RWPE2 (cell line): ENCODE measurements around the gene NIPAL4.
"Not testable (repeated sequence)": the region's sequence is repeated elsewhere in the genome, so short reads cannot be mapped to it uniquely, and the experiment has no call there.

ENCODE experiments used
- ATAC-seq: fragments of 200-7000 bp; cut with Tn5 transposase; 3 replicates; pipeline ENCODE4 v1.9.1; 2021; ENCODE audit warnings: low read depth
- DNase-seq: peaks from one replicate; pipeline ENCODE4 v3.0.0-alpha.2; 2020; ENCODE audit warnings: low spot score
- H3K27ac ChIP-seq: fragments of 450-650 bp; 2 replicates; pipeline ENCODE4 v1.5.1; 2017; ENCODE audit warnings: mild to moderate bottlenecking; ENCODE audit not compliant: poor library complexity, severe bottlenecking
- H3K27me3 ChIP-seq: fragments of 250-450 bp; sonication (Bioruptor Pico); 2 replicates; pipeline ENCODE4 v1.5.1; 2021; ENCODE audit warnings: mild to moderate bottlenecking, moderate library complexity; ENCODE audit not compliant: insufficient read depth, poor library complexity, severe bottlenecking
- H3K36me3 ChIP-seq: fragments of 250-450 bp; sonication (Bioruptor Pico); 2 replicates; pipeline ENCODE4 v1.5.1; 2020; ENCODE audit warnings: low read depth, mild to moderate bottlenecking, moderate library complexity
- H3K4me1 ChIP-seq: fragments of 250-450 bp; sonication (Bioruptor Pico); 2 replicates; pipeline ENCODE4 v1.5.1; 2021; ENCODE audit warnings: mild to moderate bottlenecking, moderate library complexity; ENCODE audit not compliant: insufficient read depth, poor library complexity, severe bottlenecking
- H3K4me3 ChIP-seq: fragments of 250-450 bp; sonication (Bioruptor Pico); 2 replicates; pipeline ENCODE4 v1.5.1; 2021; ENCODE audit warnings: mild to moderate bottlenecking, moderate library complexity; ENCODE audit not compliant: severe bottlenecking
- H3K9me3 ChIP-seq: fragments of 250-450 bp; sonication (Bioruptor Pico); 2 replicates; pipeline ENCODE4 v1.5.1; 2021; ENCODE audit warnings: mild to moderate bottlenecking, moderate library complexity; ENCODE audit not compliant: severe bottlenecking
- CTCF ChIP-seq: fragments of 450-650 bp; IDR thresholded peaks from one replicate; pipeline ENCODE4 v1.5.1; 2017; ENCODE audit warnings: mild to moderate bottlenecking, moderate library complexity; ENCODE audit not compliant: poor library complexity, severe bottlenecking

Gene NIPAL4

GRCh38 chr5:157459715-157460599 lies at the start of gene NIPAL4:
TSS of gene NIPAL4 (plus strand) at chr5:157460213. CDS start at chr5:157460321, 108 bp downstream.
- DNase-seq, result peak; percentile 56
- ATAC-seq, result peak; percentile 53
- H3K27me3 ChIP-seq, result no peaks in the 10 kb centered on the region
- H3K4me3 ChIP-seq, result peak within 1 kb of the TSS; percentile 37
- no peak for TF ChIP-seq CTCF
- H3K9me3 ChIP-seq, result no peaks in the 10 kb centered on the region
- H3K4me1 ChIP-seq, result peaks cover 34% of the 10 kb centered on the region
- H3K36me3 ChIP-seq, result no peaks in the 10 kb centered on the region
- H3K27ac ChIP-seq, result no peak within 1 kb of the TSS

GRCh38 chr5:157415838-157416237 lies 44.2 kb upstream of the NIPAL4 start:
- no peak for DNase-seq
- TF ChIP-seq CTCF, result no peak
- no peaks in the 10 kb centered on the region for H3K9me3 ChIP-seq
- no peak overlapping the region for H3K27ac ChIP-seq
- H3K27me3 ChIP-seq, result no peaks in the 10 kb centered on the region
- no peaks in the 10 kb centered on the region for H3K36me3 ChIP-seq
- no peak overlapping the region for H3K4me3 ChIP-seq
- no peaks in the 10 kb centered on the region for H3K4me1 ChIP-seq
- ATAC-seq, result no peak

GRCh38 chr5:157419521-157419920 lies 40.5 kb upstream of the NIPAL4 start:
- not testable (repeated sequence) for ATAC-seq, H3K27ac ChIP-seq, H3K4me1 ChIP-seq, H3K27me3 ChIP-seq, H3K36me3 ChIP-seq, H3K4me3 ChIP-seq, H3K9me3 ChIP-seq
- DNase-seq, result peak; percentile 69

- DNase-seq, H3K4me3 ChIP-seq, H3K36me3 ChIP-seq, ATAC-seq, H3K27ac ChIP-seq, H3K9me3 ChIP-seq, H3K4me1 ChIP-seq, H3K27me3 ChIP-seq: not testable (repeated sequence)
Measured at GRCh38 chr5:157429920-157430319, 30.1 kb upstream of the NIPAL4 start.

GRCh38 chr5:157431544-157432200 lies 28.3 kb upstream of the NIPAL4 start:
- DNase-seq (no peak), ATAC-seq (peak; percentile 90)
- Histone ChIP-seq H3K9me3 (no peaks in the 10 kb centered on the region), H3K36me3 (no peaks in the 10 kb centered on the region), H3K4me3 (no peak overlapping the region), H3K4me1 (no peaks in the 10 kb centered on the region), H3K27me3 (no peaks in the 10 kb centered on the region), H3K27ac (no peak overlapping the region)
- TF ChIP-seq CTCF, result peak; percentile 89
